ENCODE measurements around the gene GLOD4.
A peak's percentile ranks its signal among the peaks of the same experiment; 100 is the strongest.
"Not testable (repeated sequence)": the region's sequence is repeated elsewhere in the genome, so short reads cannot be mapped to it uniquely, and the experiment has no call there.

Gene GLOD4

GRCh38 chr17:774313-774584, 7.8 kb downstream of the GLOD4 start:
- no peak for DNase-seq (ENCODE audit: low read depth)

GRCh38 chr17:773467-774312, 8.4 kb downstream of the GLOD4 start:
- DNase-seq (ENCODE audit: low read depth) = no peak

DNA sequence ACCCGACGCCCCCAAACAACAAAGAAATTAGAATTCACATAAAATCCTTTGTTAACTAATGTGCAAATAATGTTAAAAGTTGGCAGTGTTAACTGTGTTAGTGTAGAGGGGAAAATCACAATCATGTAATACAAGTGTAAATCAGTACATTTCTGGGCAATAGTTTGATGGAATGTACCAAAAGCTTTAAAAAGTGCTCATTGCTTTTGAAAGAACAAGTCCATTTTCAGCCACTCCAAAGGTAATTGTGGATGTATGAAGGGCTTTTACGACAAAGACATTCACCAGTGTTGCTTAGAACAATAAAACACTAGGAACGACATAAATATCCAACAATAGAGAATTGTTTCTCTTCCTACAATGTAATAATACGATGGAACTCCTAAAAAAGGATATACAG, 9.1 kb downstream of the GLOD4 start:
- DNase-seq (ENCODE audit: low read depth) = no peak

DNA sequence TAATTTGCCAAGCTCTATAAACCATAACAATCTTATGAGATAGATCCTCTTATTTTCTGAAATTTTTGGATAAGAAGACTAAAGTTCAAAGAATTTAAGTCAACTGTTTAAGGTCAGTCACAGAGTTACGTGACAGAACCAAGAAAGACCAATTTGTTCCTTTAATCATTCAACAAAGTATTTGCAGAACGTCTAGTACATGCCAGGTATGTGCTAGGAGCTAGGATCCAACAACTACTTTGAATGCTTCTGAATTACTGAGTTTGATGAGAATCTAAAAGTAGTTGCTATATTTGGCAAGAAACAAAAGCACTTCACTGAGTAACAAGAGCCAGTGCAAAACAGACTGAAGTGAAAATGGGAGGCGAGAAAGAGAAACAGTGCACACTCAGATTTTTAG, 15.0 kb downstream of the GLOD4 start:
- DNase-seq (ENCODE audit: low read depth) = no peak

DNA sequence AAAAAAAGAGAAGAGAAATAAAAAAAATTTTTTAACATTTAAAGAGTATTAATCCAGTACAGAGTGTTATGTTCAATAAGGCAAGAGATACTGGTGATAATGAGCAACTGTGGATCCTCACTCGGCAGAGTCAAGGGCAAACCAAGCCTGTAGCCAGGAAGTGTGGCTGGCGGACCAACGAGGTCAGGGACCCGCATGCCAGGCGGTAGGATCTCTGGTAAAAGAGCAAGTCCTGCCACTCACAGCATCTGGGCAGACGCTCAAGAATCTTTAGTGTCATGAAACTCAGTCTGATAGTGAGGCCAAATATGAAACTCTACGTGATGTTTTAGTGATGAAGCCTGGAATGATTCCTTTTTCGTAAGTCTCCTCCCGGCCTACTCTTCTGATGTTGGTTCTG, 21.7 kb downstream of the GLOD4 start:
- no peak for DNase-seq (ENCODE audit: low read depth)

GRCh38 chr17:759964-760363, 22.1 kb downstream of the GLOD4 start:
- no peak for DNase-seq (ENCODE audit: low read depth)

DNA sequence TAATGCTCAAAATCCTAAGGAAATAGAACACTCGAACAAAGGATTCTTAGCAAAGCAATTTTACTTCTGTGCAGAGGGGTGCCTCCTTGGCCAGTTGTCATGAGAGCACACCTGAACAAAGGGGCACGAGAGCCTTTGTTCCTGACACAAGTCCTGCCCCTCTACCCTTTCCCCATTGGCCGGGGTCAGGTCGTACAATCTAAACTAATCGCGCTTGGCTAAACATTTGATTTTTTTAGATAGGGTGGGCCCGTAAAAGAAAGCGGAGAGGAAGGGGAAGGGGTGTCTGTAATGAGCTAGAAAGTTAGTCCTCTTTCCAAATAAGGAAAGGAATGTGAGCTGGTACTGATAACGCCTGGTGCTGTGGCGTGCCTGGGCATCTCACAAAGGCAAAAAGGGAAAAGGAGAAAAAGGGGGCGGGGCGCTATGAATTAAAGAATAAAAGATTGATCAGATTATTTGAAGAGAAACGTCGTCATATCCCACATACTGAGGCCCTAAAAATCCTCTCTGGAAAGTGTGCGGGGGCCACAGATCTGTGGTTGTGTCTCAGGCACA, 26.0 kb downstream of the GLOD4 start:
- DNase-seq (ENCODE audit: low read depth) = not testable (repeated sequence)

DNA sequence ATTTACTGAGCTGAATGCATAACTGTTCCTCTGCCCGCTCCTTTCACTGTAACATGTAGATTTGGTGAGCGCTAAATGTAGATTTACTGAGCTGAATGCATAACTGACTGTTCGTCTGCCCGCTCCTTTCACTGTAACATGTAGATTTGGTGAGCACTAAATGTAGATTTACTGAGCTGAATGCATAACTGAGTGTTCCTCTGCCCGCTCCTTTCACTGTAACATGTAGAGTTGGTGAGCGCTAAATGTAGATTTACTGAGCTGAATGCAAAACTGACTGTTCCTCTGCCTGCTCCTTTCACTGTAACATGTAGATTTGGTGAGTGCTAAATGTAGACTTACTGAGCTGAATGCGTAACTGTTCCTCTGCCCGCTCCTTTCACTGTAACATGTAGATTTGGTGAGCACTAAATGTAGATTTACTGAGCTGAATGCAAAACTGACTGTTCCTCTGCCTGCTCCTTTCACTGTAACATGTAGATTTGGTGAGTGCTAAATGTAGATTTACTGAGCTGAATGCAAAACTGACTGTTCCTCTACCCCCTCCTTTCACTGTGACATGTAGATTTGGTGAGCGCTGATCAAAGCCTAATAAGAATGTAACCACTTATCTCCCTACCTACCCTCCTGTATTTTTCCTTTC, 26.6 kb downstream of the GLOD4 start:
- DNase-seq (ENCODE audit: low read depth) = not testable (repeated sequence)

DNA sequence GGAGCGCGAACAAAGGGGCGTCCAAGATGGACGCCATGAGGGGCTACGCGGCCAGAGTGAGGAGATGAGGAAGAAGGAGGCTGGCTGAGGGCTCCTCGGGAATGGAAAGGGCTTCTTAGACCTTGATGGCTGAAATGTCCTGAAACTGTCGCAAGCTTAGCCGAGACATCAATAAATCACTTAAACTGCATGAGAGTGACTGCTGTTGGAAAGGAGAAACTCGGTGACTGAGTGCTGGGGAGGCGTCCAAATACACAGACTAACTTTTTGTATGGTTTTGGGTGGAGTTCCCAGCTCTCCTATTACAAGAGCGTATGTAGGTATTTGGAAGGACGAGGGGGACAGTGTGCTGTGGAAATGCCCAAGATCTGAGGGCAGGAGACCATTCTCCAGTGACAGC, 28.7 kb downstream of the GLOD4 start:
- DNase-seq (ENCODE audit: low read depth) = no peak

DNA sequence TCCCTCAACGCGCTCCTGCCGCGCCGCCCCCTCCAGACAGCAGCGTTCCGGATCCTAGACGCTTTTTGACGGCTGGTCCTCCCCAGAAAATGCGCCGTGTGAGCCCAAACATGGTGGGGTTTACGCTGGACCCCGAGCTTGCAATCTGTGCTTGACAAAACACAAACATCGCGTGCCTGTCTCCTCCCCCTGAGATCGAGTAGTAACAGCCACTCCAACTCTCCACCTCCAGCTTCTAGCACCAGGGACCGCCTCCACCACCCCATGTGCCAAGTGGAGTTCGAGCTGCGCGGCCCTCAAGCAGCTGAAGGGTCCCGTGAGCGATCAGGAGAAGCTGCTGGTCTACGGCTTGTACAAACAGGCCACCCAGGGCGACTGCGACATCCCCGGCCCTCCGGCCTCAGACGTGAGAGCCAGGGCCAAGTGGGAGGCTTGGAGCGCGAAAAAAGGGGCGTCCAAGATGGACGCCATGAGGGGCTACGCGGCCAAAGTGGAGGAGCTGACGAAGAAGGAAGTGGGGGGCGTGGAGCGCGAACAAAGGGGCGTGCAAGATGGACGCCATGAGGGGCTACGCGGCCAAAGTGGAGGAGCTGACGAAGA, 29.4 kb downstream of the GLOD4 start:
- no peak for DNase-seq (ENCODE audit: low read depth)

DNA sequence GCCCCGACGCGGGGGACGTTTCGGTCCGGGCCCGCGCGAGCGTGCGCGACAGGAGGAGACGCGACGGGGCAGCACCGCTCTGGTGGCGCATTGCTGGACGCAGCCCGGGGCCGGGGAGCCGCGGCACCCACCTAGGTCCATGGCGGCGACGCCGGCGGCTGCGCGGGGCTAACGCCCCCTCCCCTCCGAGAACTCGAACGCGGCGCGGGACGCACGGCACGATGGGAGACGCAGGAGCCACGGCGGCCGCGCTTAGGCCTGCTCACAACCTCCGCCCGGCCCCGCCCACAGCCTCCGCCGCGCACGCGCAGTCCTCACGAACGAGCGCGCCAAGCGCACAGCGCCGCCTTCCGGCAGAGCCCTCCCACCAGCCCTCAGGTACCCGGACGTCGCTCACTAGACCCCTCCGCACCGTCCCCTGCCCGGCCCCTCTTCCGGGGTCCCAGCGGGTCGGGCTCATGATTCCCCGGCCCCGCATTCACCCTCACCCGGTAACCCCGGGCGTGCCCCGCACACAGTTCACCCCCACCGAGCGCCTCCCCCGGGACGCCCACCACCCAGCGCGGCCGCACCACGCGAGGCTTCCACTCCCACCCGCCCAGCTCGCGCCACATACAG, 30.0 kb downstream of the GLOD4 start, which contains the start of gene GEMIN4:
Gene GEMIN4 (minus strand): TSS at position 263 of the 618 bp plus-strand sequence. CDS start 122 bp downstream, at position 141.
- peak; percentile 27 for DNase-seq (ENCODE audit: low read depth)

DNA sequence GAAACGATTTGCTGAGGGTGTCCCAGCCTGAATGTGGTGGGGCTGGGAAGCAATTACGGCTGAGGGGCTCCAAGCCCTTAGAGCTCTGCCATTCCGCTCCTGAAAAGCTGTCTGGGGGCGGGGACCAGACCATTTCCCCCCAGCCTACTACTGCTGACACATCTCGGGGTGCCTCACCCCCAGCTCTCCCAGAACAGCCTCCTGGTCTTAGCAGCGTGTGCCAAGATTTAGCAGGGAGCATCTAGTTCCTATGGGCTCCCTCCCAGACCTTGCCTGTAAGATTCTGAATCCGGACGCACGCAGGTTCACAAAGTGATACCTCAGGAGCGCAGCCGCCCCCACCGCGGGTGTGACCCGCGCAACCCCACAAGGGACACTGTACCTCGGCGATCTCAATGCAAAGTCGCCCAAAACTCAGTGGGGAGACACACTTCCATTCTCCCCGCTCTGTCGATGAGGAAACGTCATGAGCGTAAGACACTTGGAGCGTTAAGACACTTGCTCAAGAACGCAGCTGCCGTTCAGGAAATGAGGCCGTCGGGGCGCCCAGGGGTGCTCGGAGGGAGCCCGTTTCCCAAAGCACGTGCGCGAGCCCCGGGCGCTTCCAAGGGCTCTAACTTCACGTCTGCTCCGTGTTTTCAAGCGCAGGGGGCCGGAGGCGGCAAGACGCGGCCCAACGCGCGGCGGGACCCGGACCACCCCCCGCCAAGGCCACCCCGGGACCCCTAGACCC, 30.6 kb downstream of the GLOD4 start:
- no peak for DNase-seq (ENCODE audit: low read depth)

DNA sequence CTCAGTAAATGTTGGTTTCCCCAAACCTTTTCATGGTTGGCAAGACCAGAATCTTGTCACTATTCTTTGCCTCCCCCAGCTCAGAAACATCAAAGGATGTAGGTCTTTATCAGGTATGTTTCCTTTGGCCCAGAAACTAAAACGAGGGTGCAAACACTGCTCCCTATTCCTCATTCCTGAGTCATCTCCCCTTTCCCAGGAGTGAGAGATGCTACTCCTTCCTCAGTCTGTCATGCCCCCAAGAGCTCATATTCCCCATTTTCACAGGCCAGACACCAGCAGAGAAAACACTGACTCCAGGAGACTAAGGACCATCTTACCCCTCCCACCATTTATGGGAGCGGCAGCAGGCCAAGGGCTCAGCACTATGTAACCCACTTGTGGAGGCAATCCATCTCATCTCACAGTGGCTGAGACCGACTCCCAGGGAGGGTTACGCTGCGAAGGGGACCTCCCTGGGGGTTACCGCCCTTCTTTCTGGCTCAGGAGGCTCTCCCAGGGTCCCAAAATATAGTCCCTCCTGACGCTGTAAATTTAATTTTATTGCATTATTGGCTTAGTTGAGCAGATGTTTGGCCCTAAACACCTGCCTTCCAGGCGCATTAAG, 31.5 kb downstream of the GLOD4 start:
- DNase-seq (ENCODE audit: low read depth) = no peak

DNA sequence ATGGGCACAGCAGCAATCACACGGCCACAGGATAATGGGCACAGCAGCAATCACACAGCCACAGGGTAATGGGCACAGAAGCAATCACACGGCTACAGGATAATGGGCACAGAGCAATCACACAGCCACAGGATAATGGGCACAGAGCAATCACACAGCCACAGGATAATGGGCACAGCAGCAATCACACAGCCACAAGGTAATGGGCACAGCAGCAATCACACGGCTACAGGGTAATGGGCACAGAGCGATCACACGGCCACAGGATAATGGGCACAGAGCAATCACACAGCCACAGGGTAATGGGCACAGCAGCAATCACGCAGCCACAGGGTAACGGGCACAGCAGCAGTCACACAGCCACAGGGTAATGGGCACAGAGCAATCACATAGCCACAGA, 32.7 kb downstream of the GLOD4 start:
- DNase-seq (ENCODE audit: low read depth) = not testable (repeated sequence)

DNA sequence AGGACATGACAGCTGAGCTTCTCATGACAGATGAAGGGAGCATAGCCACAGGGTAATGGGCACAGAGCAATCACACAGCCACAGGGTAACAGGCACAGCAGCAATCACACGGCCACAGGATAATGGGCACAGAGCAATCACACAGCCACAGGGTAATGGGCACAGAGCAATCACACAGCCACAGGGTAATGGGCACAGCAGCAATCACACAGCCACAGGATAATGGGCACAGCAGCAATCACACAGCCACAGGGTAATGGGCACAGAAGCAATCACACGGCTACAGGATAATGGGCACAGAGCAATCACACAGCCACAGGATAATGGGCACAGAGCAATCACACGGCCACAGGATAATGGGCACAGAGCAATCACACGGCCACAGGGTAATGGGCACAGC, 33.5 kb downstream of the GLOD4 start:
- not testable (repeated sequence) for DNase-seq (ENCODE audit: low read depth)

DNA sequence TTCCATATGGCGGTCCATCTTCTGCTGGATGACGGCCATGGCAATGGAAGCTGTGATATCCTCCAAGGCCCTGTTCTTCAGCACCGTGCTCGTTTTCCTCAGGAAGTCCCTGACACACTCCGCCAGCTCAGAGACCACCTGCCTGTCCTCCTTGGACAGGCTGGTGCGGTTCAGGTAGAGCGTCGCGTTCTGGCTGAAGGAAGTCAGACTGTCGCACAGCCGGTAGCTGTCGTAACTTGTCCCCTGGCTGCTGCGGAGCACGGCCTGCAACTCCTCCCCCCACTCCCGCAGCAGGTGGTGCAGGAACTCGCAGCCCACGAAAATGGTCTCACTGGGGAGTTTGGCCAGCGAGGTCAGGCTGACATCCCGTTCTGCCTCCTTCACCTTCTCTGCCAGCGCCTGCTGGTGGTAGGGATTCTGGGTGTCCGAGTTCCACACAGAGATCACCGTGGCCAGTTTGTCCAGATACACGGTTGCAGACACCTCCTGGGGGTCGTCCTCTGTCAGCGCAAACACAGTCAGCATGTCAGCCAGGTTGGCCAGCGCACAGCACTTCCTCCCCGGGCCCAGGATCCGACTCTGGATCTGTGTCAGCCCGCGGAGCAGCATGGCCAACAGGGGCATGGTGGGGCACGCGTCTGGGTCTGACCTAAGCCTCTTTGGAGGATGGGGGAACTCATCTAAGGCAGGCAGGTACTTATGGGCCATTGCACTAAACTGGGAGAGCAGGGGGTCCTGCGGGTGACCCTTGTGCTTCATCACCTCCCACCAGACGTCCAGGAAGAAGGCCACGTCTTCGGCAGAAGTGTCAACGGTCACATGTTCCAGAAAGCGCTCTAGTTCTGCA, 35.1 kb downstream of the GLOD4 start:
- no peak for DNase-seq (ENCODE audit: low read depth)

GRCh38 chr17:746181-746580, 35.9 kb downstream of the GLOD4 start:
- no peak for DNase-seq (ENCODE audit: low read depth)

GRCh38 chr17:745406-745805, 36.7 kb downstream of the GLOD4 start:
- DNase-seq (ENCODE audit: low read depth) = no peak

DNA sequence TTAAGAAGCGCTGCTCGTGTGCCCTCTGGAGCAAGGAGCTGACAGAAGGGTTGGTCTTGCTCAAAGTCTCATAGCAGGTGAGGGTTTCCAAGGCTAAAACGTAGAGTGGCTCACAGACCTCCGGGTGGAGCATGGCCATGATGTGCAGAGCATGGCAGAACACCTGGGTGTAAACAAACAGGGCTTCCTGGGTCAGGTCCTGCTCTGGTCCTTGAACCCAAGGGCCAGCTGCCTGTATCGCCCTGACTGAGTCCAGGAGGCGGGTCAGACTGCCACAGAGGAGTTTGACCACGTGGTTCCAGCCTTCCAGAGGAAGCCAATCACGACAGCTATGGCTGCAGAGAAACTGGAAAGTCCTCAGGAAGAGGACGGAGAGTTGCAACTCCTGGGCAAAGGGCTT, 37.1 kb downstream of the GLOD4 start:
- no peak for DNase-seq (ENCODE audit: low read depth)

DNA sequence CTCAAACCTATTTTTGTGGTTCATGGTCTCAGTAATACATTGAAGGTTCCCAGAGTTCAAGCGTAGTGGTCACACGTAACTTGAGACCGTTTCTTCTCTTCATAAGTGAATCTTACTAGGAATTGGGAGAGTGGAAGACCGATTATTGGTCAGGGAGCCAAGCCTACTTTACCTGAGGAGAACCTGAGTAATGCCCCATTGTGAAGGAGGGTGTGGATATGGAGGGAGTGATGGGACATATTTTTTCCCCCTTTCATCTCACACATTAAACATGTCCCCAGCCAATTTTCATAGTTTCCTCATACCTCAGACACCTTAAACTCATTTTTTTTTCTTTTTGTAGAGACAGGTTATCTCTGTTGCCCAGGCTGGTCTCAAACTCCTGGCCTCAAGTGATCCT, 38.9 kb downstream of the GLOD4 start:
- DNase-seq (ENCODE audit: low read depth) = no peak

All from non-pigmented ciliary epithelial cell (primary cell).